Thoracic aorta (tissue), 2 donors: Measurements from ENCODE around the gene LSM2. TPM values are rescaled to one million over a fixed set of nuclear protein-coding genes. Genes with fewer than 3 reads are reported as not detected.
"Not testable (repeated sequence)": the region's sequence is repeated elsewhere in the genome, so short reads cannot be mapped to it uniquely, and the experiment has no call there.

Experiments used
- ATAC-seq: fragments of 150-250 bp; one replicate; pipeline ENCODE4 v1.8.0; 2017; ENCODE audit warnings: low read depth; ENCODE audit not compliant: insufficient number of reproducible peaks, low FRiP score
- DNase-seq: peaks from one replicate; pipeline ENCODE4 v3.0.0-alpha.2; 2020; ENCODE audit warnings: low spot score
- H3K27ac ChIP-seq, 2 donors: fragments of 200-600 bp; sonication (generic); 1 replicate in 1 of 2; 2 replicates in 1 of 2; pipeline ENCODE4 v1.5.1; 2016; ENCODE audit warnings: mild to moderate bottlenecking in 2 of 2, moderate library complexity in 2 of 2
- H3K27me3 ChIP-seq: fragments of 200-600 bp; sonication (generic); replicated peaks from 2 replicates; pipeline ENCODE4 v1.6.0; 2016; ENCODE audit warnings: mild to moderate bottlenecking; ENCODE audit not compliant: insufficient read depth
- H3K36me3 ChIP-seq: fragments of 200-600 bp; sonication (generic); one replicate; pipeline ENCODE4 v1.5.1; 2016
- H3K4me1 ChIP-seq, 2 donors: fragments of 200-600 bp; sonication (generic); 1 replicate in 1 of 2; 2 replicates in 1 of 2; pipeline versions ENCODE4 v1.5.1 to v1.6.0; 2016; ENCODE audit warnings: low read depth in 2 of 2, mild to moderate bottlenecking in 1 of 2; ENCODE audit not compliant: control insufficient read depth in 1 of 2
- H3K4me3 ChIP-seq: fragments of 200-600 bp; sonication (generic); 2 replicates; pipeline ENCODE4 v1.5.1; 2016; ENCODE audit warnings: mild to moderate bottlenecking
- H3K9me3 ChIP-seq: fragments of 200-600 bp; sonication (generic); 2 replicates; pipeline ENCODE4 v1.5.1; 2016
- CTCF ChIP-seq: fragments of 200-600 bp; sonication (generic); IDR thresholded peaks from one replicate; pipeline ENCODE4 v1.5.1; 2019; ENCODE audit warnings: antibody characterized with exemption
- total RNA-seq, 2 donors: library from RNA; depleted of rRNA; stranded (reverse); fragments of >200 nt; gene quantifications; one replicate each; pipeline versions ENCODE4 v1.1.0 to v1.2.3, GENCODE V29; 2016

The LSM2 gene
- total RNA-seq, 2 donors from 2014 or later = 21.2 to 40.1 TPM

DNA sequence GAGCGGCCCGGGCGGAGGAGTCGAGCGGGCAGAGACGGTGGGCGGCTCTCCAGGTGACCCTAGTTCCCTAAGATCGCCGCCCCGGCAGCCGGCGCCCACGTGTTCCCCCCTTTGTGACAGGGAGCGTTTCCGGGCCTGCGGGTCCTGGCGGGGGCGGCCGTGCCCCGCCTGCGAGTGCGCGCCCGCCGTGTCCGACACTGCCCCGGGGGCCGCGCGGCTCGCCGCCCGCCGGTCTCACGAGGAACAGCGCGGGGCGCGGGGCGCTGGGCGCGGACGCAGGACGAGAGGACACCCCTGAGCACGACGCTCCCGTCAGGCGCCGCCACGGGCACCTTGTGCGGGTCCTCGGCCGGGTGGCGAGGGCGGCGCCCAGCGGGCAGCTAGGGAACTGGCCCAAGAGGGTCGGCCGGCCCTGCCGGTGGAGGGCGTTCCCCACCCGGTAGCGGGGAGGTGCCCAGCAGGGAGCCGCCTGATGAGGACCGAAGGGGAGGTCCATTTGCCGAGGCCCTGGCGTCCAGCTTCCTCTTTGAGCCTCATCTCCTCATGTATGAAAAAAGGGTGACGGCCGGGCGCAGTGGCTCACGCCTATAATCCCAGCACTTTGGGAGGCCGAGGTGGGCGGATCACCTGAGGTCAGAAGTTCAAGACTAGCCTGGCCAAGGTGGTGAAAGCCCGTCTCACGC lies 11.0 kb downstream of the LSM2 start, which contains the start of gene VARS1:
TSS of gene VARS1 (minus strand) at position 137 of the 683 bp plus-strand sequence. CDS start 535 bp downstream, outside the sequence.
- Histone ChIP-seq H3K4me1 (peaks cover 23 to 28% of the 10 kb centered on the region in 2 donors), H3K4me3 (peak within 1 kb of the TSS; percentile 93), H3K27ac (peak within 1 kb of the TSS; percentile 90 to 98), H3K27me3 (no peaks in the 10 kb centered on the region), H3K9me3 (no peaks in the 10 kb centered on the region), H3K36me3 (peaks cover 4% of the 10 kb centered on the region)
- ATAC-seq = peak; percentile 77
- peak; percentile 80 for TF ChIP-seq CTCF
- peak; percentile 63 for DNase-seq

- H3K27me3 ChIP-seq = no peaks in the 10 kb centered on the region
- no peaks in the 10 kb centered on the region for H3K9me3 ChIP-seq
- DNase-seq = no peak
- no peak for TF ChIP-seq CTCF
- H3K4me1 ChIP-seq = peaks cover 20 to 26% of the 10 kb centered on the region in 2 donors
- peak overlapping the region; percentile 93 for H3K4me3 ChIP-seq
- H3K27ac ChIP-seq = peak overlapping the region; percentile 90 to 98
- no peak for ATAC-seq
- H3K36me3 ChIP-seq = peaks cover 4% of the 10 kb centered on the region
Observed at GRCh38 chr6:31794866-31795615, 11.7 kb downstream of the LSM2 start.

- Histone ChIP-seq H3K9me3 (no peaks in the 10 kb centered on the region), H3K4me1 (peaks cover 14 to 20% of the 10 kb centered on the region in 2 donors), H3K27ac (peak overlapping the region; percentile 90 to 98), H3K27me3 (no peaks in the 10 kb centered on the region), H3K4me3 (peak overlapping the region; percentile 93), H3K36me3 (peaks cover 4% of the 10 kb centered on the region)
- ATAC-seq (no peak), DNase-seq (no peak)
- no peak for TF ChIP-seq CTCF
Observed at GRCh38 chr6:31794294-31794865, 12.4 kb downstream of the LSM2 start.

- ATAC-seq, H3K36me3 ChIP-seq: not testable (repeated sequence)
Observed at GRCh38 chr6:31793927-31794245, 12.9 kb downstream of the LSM2 start.

DNA sequence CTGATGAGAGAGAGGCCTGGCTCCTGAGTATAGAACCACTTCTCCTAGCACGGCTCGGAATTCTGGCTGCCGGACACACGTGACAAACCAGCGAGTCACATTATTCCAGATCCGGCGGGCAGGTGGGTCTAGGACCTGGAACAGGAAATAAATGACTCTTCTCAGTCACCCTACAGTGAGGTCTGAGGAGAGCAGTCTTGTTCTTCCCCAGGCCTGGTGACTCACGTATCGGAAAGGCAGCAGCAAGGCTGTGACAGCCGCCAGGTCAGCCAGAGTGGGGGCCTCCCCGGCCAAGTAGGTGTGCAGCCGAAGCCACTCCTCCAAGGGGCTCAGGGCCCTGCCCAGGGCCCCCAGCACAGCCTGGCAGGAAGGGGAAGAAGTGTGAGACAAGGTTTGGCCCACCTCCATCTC lies 14.0 kb downstream of the LSM2 start:
- no peak for ATAC-seq
- TF ChIP-seq CTCF = no peak
- Histone ChIP-seq H3K27me3 (no peaks in the 10 kb centered on the region), H3K9me3 (no peaks in the 10 kb centered on the region), H3K27ac (no peak overlapping the region), H3K36me3 (peaks cover 4% of the 10 kb centered on the region), H3K4me1 (peaks cover 14 to 20% of the 10 kb centered on the region in 2 donors), H3K4me3 (no peak overlapping the region)
- no peak for DNase-seq

More at GRCh38 chr6:31793927-31794245, 12.9 kb downstream of the LSM2 start:
- H3K9me3 ChIP-seq, H3K27ac ChIP-seq, H3K27me3 ChIP-seq, DNase-seq: not testable (repeated sequence)
- Histone ChIP-seq H3K4me3 (peak overlapping the region; percentile 93), H3K4me1 (peaks cover 14 to 20% of the 10 kb centered on the region in 2 donors)
